A673 (cell line): ENCODE data around the gene CBL.

Experiments
- CTCF ChIP-seq: fragments of 300-800, 200-600 bp; sonication (generic); conservative IDR thresholded peaks from 2 replicates; pipeline ENCODE4 v1.5.1; 2017; ENCODE audit warnings: low read depth, mild to moderate bottlenecking, antibody characterized with exemption, low read length, moderate library complexity, mixed read lengths
- EZH2 ChIP-seq: fragments of 200-600 bp; sonication (generic); IDR thresholded peaks from 2 replicates; pipeline ENCODE4 v1.6.1; 2017; ENCODE audit warnings: borderline replicate concordance, low read depth, mild to moderate bottlenecking, mixed read lengths, antibody characterized with exemption, low read length; ENCODE audit not compliant: poor library complexity, severe bottlenecking

GRCh38 chr11:119258180-119258579 lies 52.0 kb downstream of the CBL start:
- TF ChIP-seq CTCF, result no peak
- no peak for TF ChIP-seq EZH2
